HEK293 (cell line): ENCODE measurements around the gene POLN.

Source experiments
- CTCF ChIP-seq: fragments of 450-650 bp; formaldehyde crosslinking; IDR thresholded peaks from 2 replicates; pipeline ENCODE4 v1.5.1; 2016; ENCODE audit warnings: missing biosample characterization, missing genetic modification characterization
- ELK4 ChIP-seq: IDR thresholded peaks from 2 replicates; pipeline ENCODE4 v1.6.1; 2011; ENCODE audit warnings: mild to moderate bottlenecking, low read depth, low read length, borderline replicate concordance
- IKZF3 ChIP-seq: fragments of 450-650 bp; IDR thresholded peaks from 2 replicates; pipeline ENCODE4 v1.5.0; 2018; ENCODE audit warnings: missing biosample characterization, mild to moderate bottlenecking, missing genetic modification characterization, moderate library complexity
- KLF8 ChIP-seq: fragments of 450-650 bp; formaldehyde crosslinking; IDR thresholded peaks from 2 replicates; pipeline ENCODE4 v1.5.1; 2016; ENCODE audit warnings: missing biosample characterization, missing genetic modification characterization
- MEIS1 ChIP-seq: sonication (generic); formaldehyde crosslinking; IDR thresholded peaks from 2 replicates; pipeline ENCODE4 v1.8.1; 2022; ENCODE audit warnings: missing genetic modification reagents, mild to moderate bottlenecking, borderline replicate concordance
- ZNF169 ChIP-seq: fragments of 450-650 bp; formaldehyde crosslinking; IDR thresholded peaks from 2 replicates; pipeline ENCODE4 v1.5.1; 2016; ENCODE audit warnings: missing biosample characterization, missing genetic modification characterization
- ZNF24 ChIP-seq: fragments of 450-650 bp; formaldehyde crosslinking; IDR thresholded peaks from 2 replicates; pipeline ENCODE4 v1.5.1; 2016; ENCODE audit warnings: missing biosample characterization, missing genetic modification characterization
- ZNF335 ChIP-seq: fragments of 450-650 bp; formaldehyde crosslinking; conservative IDR thresholded peaks from 2 replicates; pipeline ENCODE4 v1.5.1; 2016; ENCODE audit warnings: missing biosample characterization, missing genetic modification characterization
- ZNF510 ChIP-seq: fragments of 450-650 bp; formaldehyde crosslinking; IDR thresholded peaks from 2 replicates; pipeline ENCODE4 v1.5.1; 2018; ENCODE audit warnings: mild to moderate bottlenecking, missing genetic modification characterization, missing biosample characterization; ENCODE audit not compliant: insufficient replicate concordance
- ZNF549 ChIP-seq: fragments of 450-650 bp; IDR thresholded peaks from 2 replicates; pipeline ENCODE4 v1.5.1; 2018; ENCODE audit warnings: missing biosample characterization, missing genetic modification characterization, mild to moderate bottlenecking, inconsistent platforms, moderate library complexity
- ZNF558 ChIP-seq: fragments of 450-650 bp; formaldehyde crosslinking; IDR thresholded peaks from 2 replicates; pipeline ENCODE4 v1.5.1; 2016; ENCODE audit warnings: missing biosample characterization, missing genetic modification characterization
- ZNF561 ChIP-seq: fragments of 450-650 bp; IDR thresholded peaks from 2 replicates; pipeline ENCODE4 v1.5.1; 2018; ENCODE audit warnings: missing biosample characterization, missing genetic modification characterization, borderline replicate concordance
- ZNF596 ChIP-seq: fragments of 450-650 bp; IDR thresholded peaks from 2 replicates; pipeline ENCODE4 v1.5.0; 2018; ENCODE audit warnings: missing biosample characterization, mild to moderate bottlenecking, missing genetic modification characterization, moderate library complexity
- ZNF639 ChIP-seq: fragments of 450-650 bp; formaldehyde crosslinking; IDR thresholded peaks from 2 replicates; pipeline ENCODE4 v1.5.1; 2016; ENCODE audit warnings: missing biosample characterization, missing genetic modification characterization

- TF ChIP-seq ZNF558 = no peak
- TF ChIP-seq ZNF24 (tag by site-specific recombination) = no peak
- TF ChIP-seq ZNF561 = no peak
- TF ChIP-seq ZNF335 (tag by site-specific recombination) = no peak
- no peak for TF ChIP-seq ELK4
- TF ChIP-seq CTCF = no peak
- no peak for TF ChIP-seq MEIS1
- no peak for TF ChIP-seq KLF8
- no peak for TF ChIP-seq IKZF3 (tag by site-specific recombination)
- no peak for TF ChIP-seq ZNF639 (tag by site-specific recombination)
- TF ChIP-seq ZNF169 (tag by site-specific recombination) = no peak
- no peak for TF ChIP-seq ZNF549
- no peak for TF ChIP-seq ZNF596 (tag by site-specific recombination)
- no peak for TF ChIP-seq ZNF510 (tag by site-specific recombination)
Measured at GRCh38 chr4:2186865-2187172, 55.1 kb downstream of the POLN start.
